NAMALWA (cell line): ENCODE measurements around the gene TNFAIP8.

Experiments
- DNase-seq: peaks from one replicate; pipeline ENCODE4 v3.0.0-alpha.2; 2015; ENCODE audit warnings: low spot score

TNFAIP8 gene

DNA sequence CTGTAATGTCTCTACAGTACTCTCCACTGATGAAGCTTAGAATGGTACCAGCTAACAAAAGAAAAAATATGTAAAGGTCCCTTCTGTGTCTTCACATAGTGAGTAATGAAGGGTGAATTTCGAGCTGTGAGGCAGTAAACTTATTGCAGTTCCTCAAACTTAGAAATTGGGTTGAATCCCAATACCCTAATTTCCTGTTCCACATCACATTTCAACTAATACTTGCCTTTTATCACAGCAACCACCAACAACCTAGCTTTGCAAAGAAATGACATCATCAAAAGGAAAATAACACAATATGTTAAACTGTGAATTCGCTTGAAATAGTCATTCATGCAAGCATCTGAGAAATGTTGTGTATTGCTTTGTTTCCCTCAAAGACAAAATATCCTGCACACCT is 9.4 kb upstream of the TNFAIP8 start:
- no peak for DNase-seq

- no peak for DNase-seq
These were observed 8.2 kb upstream of the TNFAIP8 start for GRCh38 chr5:119347574-119347973.

DNA sequence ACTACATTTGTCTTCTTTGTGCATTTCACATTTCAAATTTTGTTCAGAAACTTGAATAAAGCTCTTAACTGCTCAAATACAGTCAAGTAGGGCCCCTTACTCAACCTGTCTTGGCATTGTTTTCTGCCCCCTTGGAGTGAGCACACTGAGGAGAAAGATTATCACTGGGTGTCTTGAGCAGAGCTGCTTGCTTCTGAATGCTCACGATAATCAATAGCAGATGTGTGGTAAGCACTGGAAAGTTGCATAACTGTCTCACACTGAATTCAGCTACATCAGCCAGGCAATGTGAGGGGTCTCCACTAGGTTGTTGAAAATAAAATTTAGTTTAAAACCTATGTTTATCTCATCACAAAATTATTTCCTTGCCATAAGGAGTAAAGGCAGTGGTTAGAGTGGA is 7.8 kb upstream of the TNFAIP8 start:
- DNase-seq = no peak

DNA sequence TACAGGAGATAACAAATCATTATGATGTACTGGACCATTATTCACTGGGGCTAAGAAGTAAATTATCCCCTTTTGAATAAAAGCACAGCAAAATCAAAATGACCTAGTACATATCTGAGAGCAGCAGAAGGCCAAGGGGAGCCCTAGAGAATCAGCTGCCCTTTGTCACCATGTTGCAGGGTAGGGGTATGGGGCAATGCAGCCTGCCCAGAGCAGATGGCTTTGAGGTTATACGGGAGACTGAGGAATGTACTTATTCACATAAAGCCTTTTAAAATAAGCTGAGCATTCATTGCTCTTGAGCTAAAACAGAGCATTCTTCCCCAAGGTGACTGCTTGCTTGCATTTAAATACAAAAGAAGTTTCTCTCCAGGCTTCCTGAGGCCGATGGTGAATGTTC is 2.6 kb upstream of the TNFAIP8 start:
- DNase-seq = peak; percentile 42

GRCh38 chr5:119353686-119354366 is 2.0 kb upstream of the TNFAIP8 start:
- DNase-seq = peak; percentile 70

DNA sequence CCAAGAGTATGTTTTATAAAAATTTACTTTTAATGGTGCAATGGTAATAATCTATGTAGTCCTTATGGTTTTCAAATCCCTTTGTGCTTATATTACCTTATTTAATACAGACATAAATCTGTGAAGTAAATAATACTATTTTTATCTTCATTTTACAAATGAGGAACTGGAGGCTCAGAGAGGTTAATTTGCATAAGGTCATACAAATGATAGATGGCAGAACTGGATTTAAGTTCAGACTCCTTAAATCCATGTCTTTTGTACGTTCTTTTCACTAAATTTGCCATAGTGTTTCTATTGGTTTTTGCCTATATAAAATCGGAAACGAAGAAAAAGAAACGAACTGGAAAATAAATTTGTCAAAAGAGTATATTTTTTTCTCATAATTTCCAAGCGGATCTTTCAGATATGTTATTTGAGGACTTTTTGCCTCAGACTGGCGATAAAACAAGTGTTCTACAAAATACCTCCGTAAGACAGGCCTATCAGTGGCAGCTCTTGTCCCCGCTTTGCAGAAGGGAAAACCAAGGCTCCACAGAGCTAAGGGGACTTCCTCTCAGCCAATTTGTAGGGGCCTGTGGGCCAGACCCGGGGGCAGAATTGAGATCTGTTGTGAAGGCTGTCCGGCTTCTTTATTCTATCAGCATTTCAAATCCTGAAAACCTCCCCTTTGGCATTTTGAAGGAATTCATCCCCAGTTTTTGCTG is 1.1 kb upstream of the TNFAIP8 start:
- peak; percentile 71 for DNase-seq

DNA sequence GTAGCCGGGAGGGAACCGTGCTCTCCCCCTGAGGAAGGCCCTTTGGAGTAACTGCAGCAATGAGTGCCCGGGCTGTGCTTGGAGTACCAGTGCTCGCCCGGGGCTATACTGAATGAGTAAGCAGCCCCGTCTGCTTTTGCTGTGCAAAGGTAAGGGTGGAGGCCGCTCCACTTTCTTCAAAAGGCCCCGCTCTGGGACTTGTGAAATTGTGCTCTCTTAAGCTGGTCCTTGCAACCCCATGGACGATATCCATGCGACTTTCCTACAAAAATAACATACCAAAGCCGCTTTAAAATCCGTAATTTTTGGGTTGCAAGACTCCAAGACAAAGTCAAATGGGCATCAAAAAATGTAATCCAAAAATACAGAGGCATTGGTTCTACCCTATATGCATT is 578 bp upstream of the TNFAIP8 start:
- DNase-seq = peak; percentile 65

GRCh38 chr5:119356612-119357188 is 881 bp downstream of the TNFAIP8 start:
- DNase-seq = no peak

DNA sequence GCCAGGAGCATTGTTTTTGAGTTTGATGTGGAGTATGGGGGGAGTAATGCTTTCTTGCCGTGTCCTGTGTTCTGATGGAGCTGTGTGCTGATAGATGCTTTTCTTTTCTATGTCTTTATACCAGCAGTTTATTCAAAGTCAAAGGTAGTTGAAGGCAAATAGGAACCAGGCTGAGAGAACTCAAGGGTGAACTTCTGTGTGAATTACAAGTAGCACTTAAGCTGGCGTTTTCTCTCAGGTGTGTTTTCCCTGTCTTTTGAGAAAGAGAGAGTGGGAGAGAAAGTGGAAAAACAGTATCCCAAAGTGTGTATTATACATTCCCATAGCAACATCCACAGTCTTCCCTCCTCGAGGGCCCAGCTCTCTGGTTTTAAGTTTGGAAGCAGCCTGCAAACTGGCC is 1.5 kb downstream of the TNFAIP8 start:
- DNase-seq = no peak

- DNase-seq = peak; percentile 34
These were observed 2.1 kb downstream of the TNFAIP8 start for GRCh38 chr5:119357808-119358529.

DNA sequence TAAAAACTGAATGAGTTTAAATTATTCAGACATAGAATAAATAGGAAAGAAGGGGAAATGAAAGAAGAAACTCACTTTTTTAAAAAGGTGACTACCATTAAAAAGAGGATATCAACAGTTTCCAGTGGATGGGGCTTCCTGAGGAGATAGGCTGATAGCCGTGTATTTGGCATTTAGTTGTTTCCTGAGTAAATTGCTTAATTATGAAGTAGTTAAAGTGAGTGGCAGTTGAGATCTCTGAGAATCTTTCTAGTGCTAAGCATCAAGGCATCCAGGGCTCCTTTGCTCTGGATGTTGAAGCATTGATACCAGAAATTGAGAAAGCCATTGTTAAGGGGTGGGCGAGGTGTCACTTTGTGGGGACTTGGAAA is 2.7 kb downstream of the TNFAIP8 start:
- no peak for DNase-seq

DNA sequence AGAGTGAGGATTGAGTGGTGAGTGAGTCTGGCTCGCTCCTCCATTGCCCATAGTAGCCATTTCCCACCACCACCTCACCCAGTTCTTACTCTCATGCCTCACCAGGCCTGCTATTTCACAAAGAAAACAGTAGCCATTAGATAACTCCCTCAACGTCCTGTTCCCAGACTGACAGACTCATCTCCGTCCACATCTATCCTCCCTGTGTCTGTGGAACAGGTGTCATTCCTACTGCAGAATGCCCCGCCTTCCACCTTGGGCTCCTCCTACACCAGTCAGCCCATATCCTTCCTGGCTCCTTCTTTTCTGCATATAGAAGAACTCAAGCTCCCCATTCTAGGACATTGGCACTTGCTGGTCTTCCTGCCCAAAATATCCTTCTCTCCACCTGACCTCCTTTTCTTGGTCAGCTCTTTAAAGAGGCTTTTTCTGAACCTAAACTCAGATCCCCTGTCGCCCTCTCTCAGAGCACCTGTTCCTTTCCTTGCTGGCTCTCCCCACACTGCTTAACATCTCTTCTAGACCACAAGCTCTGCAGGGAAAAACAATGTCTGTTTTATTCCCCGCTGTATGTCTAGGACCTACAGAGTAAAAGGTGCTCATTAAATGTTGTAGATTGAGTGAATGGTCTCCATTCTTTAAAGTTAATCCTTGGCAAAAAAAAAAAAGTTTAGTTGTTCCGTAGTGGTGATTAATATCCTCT is 3.2 kb downstream of the TNFAIP8 start:
- DNase-seq = no peak

DNA sequence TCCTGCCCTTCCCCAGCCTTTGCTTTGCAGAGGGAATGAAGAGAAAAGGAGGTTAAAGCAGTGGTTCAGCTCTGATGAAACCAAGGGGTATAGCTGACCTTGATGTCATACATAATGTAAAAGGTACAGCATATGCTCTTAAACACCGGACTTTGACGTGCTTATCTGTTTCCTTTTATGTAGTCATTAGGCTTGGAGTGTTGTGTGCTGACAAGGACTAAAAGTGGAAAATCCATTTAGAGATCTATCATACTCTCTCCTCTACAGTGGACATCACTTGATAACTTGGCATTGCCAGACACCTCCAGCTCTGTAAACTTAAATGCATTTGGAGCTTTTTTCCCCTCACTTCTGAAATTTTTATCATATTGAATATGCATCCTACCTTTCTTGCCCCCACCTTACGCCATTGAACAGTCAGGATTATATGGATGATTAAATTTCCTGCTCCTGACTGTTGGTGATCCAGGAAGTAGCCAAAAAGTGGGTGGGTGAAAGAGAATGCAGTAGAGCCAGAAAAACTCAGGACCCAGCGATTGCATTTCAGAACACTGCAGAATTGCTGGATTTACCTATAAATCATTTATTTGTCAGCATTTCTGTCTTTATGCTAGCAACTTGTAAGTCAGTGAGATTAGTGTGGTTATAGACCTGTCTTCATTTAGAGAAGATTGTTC is 4.1 kb downstream of the TNFAIP8 start:
- DNase-seq = no peak

DNA sequence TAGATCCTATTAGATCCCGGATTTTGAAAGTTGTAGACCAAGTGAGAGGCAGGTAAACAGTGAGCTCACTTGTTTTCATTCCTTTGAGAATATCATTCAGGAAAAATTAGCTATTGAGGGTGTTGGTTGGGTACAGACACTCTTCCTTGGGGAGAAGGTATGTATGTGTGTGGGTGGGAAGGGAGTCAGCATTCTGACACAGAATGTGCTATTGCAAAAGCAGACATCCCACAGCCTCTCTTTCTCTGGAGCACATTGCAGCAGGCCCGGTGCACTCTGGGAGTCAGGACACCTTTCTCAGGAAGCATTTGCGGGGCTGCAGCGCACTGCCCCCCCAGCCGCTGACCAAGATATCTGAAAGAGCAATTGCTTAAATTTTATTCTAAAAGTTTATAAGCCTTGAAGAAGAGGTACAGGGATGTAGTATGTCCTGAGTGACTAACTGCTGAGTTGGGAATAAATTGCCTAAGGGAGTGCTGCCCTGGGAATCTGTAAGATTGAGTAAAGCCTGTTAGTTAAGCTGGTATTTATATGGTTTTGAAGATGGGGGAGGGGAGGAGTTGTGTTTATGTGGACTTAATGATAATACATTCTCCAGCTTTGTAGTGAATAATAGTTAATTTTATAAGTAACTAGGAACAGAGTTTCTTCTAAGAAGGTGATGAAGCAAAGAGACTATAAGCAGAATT is 5.2 kb downstream of the TNFAIP8 start:
- DNase-seq = no peak

DNA sequence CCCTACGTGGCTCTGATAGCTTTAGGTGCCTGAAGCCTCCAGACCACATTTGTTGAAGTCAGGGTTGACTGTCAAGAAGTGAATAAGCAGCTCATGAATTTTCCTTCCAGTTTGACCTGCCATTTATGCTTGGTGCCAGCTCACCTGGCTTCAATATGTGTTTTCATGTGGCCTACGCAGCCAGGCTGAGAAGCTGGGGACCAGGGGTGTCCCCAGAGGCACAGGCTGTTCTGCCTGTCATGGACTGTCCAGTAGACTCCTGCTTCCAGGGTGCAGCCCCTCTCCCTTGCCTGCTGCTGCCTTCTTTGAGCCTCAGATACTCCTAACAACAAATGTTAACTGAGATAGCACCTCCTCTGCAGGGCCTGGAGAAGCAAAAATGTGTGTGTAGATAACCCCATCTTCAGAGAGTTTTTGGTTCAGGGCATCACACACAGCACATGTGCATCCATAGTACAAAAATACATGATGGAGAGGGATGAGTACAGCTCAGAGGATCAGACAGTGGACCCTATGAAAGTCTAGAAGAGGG is 5.8 kb downstream of the TNFAIP8 start:
- DNase-seq = no peak

GRCh38 chr5:119362714-119363113 is 6.9 kb downstream of the TNFAIP8 start:
- DNase-seq = no peak

DNA sequence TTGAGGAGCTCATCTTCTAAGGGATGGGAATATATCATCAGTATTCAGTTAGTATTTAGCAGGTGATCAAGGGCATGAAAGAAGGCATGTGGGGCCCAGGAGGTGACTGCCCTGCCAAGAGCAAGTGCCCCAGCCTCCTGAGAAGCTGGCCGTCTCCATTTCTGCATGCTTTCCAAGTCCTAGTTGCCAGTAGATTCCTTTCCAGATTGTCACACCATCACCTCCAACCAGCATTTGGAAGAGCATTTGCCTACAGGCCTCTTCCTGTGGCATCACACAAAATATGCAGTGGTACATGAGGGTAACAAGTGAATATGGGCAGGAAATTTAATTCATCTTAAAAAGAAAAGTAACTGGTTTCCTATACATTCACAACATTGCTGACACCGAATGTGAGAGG is 7.5 kb downstream of the TNFAIP8 start:
- no peak for DNase-seq

GRCh38 chr5:119363936-119364335 is 8.1 kb downstream of the TNFAIP8 start:
- no peak for DNase-seq

DNA sequence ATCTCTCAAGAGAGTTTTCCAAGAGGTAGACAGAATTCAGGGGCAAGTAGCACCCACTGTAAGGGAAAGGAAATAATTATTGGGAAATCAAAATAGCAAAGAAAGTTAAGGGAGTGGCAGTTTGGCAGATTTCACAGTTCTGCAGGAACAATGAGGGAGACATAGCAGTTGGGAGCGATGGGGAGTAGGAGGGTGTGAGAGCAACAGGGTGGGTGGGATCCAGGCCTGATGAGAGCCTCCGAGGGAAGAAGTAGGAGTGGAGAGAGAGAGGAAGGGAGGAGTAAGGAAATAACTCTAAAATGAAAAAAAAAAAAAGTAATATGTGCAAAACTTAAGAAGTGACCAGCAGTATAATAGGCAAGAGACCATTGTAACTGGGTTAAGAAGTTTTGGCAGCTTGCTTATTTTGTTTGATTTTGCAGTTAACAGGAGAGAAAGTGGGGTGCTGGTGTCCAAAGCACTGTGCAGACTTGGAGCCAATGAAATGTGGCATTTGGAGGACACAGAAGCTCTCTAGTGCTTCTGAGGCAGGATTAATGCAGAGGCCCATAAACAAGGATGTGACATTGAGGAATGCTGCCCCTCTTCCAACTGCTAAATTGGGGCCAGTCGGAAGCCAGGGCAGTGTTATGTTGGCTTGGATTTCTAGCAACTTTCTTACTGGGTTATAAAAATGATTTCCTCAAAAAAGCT is 10.2 kb downstream of the TNFAIP8 start:
- no peak for DNase-seq

DNA sequence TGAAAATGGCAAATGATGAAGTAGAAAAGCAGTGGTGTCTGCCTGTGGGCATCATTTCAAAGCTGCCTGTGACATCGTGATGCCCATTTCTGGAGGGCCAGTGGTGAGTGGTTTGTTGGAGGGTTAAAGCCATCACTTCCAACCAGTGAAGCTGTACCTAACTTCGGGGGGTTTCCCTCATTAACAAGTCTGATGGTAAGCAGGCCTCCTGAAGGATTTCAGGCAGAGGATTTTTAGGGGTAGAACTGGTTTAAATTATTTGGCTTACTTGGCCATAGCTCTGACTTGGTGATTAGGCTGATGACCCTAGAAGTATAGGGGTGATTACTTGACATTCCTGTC is 10.7 kb downstream of the TNFAIP8 start:
- no peak for DNase-seq
